Measurements from ENCODE around the gene CACNA2D3.

GRCh38 chr3:54079730-54080325 lies 42.5 kb upstream of the CACNA2D3 start:
- no peak for TF ChIP-seq POLR2A (IDR thresholded peaks at IDR 0.05)
- TF ChIP-seq CTCF (IDR thresholded peaks at IDR 0.05) = no peak

Measured in lower leg skin (tissue), 3 donors.